Tibial artery (tissue), 4 donors: ENCODE data around the gene GRIK4.
"Not testable (repeated sequence)": the region's sequence is repeated elsewhere in the genome, so short reads cannot be mapped to it uniquely, and the experiment has no call there.

Experiments
- DNase-seq, 2 donors: peaks; one replicate each; pipeline ENCODE4 v3.0.0-alpha.2; 2019
- H3K27ac ChIP-seq, 2 donors: fragments of 200-600 bp; sonication (generic) in 1 of 2; 1 replicate in 1 of 2; 2 replicates in 1 of 2; pipeline ENCODE4 v1.5.1; 2018 to 2019; ENCODE audit warnings: mild to moderate bottlenecking in 1 of 2
- H3K27me3 ChIP-seq, 2 donors: fragments of 200-600 bp; sonication (generic) in 1 of 2; one replicate each; pipeline versions ENCODE4 v1.5.1 to v1.6.0; 2016 to 2019
- H3K36me3 ChIP-seq, 3 donors: fragments of 200-600 bp; sonication (generic) in 2 of 3; one replicate each; pipeline ENCODE4 v1.5.1; 2016 to 2019; ENCODE audit warnings: mild to moderate bottlenecking in 2 of 3
- H3K4me1 ChIP-seq, 4 donors: fragments of 200-600 bp; sonication (generic) in 2 of 4; 1 replicate in 3 of 4; 2 replicates in 1 of 4; pipeline ENCODE4 v1.5.1; 2016 to 2019
- H3K4me3 ChIP-seq, 2 donors: fragments of 200-600 bp; sonication (generic) in 1 of 2; 1 replicate in 1 of 2; 2 replicates in 1 of 2; pipeline ENCODE4 v1.5.1; 2018 to 2019; ENCODE audit warnings: mild to moderate bottlenecking in 2 of 2
- H3K9me3 ChIP-seq, 3 donors: fragments of 200-600 bp; sonication (generic) in 1 of 3; one replicate each; pipeline ENCODE4 v1.5.1; 2016 to 2019
- CTCF ChIP-seq, 2 experiments: fragments of 200-600 bp in 1 of 2; fragments of 450-650 bp in 1 of 2; IDR thresholded peaks; one replicate each; pipeline ENCODE4 v1.5.1; 2017 to 2019; ENCODE audit warnings: antibody characterized with exemption in 2 of 2, mild to moderate bottlenecking in 1 of 2, moderate library complexity in 1 of 2
- intact Hi-C: fragments of 100-400 bp; cut with DNase I; formaldehyde crosslinking; loops from one replicate; pipeline ENCODE4 v1.15.0; 2023; ENCODE audit warnings: low total_unique reads

The GRIK4 gene

DNA sequence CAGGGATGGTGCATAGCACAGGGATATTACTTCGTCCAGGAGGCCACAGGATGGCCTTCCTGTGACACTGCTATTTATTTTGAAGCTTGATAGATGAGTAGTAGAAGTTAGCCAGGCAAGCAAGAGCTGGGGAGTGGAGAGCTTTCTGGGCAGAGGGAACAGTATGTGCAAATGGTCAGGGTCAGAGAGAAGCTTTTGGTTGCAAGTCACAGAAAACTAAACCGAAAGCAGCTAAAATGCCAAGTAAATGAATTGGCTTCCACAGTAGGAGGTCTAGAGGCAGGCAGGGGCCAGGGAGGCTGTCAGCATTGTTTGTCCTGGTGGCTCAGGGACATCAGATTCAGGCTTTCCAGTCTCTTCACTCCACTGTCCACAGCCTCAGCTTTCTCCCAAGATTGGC lies 247.5 kb downstream of the GRIK4 start:
- no peak overlapping the region for H3K4me3 ChIP-seq
- H3K27ac ChIP-seq, result no peak overlapping the region
- no peaks in the 10 kb centered on the region for H3K4me1 ChIP-seq
- H3K36me3 ChIP-seq, result no peaks in the 10 kb centered on the region
- H3K27me3 ChIP-seq, result no peaks in the 10 kb centered on the region
- no peak for DNase-seq
- H3K9me3 ChIP-seq, result no peaks in the 10 kb centered on the region
- intact Hi-C loops, result no loop called here
- TF ChIP-seq CTCF (IDR thresholded peaks at IDR 0.05), result no peak

DNA sequence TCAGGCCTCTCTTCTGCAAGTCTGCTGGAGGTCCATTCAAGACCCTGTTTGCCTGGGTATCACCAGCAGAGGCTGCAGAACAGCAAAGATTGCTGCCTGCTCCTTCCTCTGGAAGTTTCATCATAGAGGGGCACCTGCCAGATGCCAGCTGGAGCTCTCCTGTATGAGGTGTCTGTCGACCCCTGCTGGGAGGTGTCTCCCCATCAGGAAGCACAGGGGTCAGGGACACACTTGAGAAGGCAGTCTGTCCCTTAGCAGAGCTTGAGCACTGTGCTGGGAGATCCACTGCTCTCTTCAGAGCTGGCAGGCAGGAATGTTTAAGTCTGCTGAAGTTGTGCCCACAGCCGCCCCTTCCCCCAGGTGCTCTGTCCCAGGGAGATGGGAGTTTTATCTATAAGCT lies 254.2 kb downstream of the GRIK4 start:
- H3K4me3 ChIP-seq, H3K36me3 ChIP-seq, H3K27ac ChIP-seq, DNase-seq, H3K4me1 ChIP-seq, H3K27me3 ChIP-seq, intact Hi-C loops: not testable (repeated sequence)
- peaks cover 0 to 12% (median 0%) of the 10 kb centered on the region in 3 donors for H3K9me3 ChIP-seq

DNA sequence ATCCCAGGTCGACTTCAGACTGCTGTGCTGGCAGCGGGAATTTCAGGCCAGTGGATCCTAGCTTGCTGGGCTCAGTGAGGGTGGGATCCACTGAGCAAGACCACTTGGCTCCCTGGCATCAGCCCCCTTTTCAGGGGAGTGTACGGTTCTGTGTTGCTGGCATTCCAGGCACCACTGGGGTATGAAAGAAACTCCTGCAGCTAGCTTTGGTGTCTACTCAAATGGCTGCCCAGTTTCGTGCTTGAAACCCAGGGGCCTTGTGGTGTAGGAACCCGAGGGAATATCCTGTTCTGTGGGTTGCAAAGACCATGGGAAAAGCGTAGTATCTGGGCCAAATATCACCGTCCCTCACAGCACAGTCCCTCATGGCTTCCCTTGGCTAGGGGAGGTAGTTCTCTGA lies 254.8 kb downstream of the GRIK4 start:
- Histone ChIP-seq H3K27me3 (peaks cover 0 to 6% of the 10 kb centered on the region in 2 donors), H3K9me3 (peaks cover 0 to 12% (median 0%) of the 10 kb centered on the region in 3 donors), H3K4me3 (no peak overlapping the region), H3K36me3 (no peaks in the 10 kb centered on the region), H3K4me1 (no peaks in the 10 kb centered on the region), H3K27ac (no peak overlapping the region)
- TF ChIP-seq CTCF (IDR thresholded peaks at IDR 0.05), result no peak
- intact Hi-C loops, result no loop called here
- no peak for DNase-seq

DNA sequence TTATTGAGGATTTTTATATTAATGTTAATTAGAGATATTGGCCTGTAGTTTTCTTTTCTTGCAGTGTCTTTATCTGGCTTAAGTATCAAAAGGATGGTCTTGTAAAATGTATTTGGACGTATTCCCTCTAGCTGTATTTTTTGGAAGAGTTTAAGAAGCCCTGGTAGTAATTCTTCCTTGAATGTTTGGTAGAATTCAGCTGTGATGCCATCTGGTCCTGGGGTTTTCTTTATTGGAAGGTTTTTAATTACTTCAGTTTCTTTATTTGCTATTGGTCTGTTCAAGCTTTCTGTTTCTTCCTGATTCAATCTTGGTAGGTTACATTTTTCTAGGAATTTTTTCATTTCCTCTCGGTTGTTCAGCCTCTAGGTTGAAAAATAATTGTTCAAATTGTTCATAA lies 257.4 kb downstream of the GRIK4 start:
- peaks cover 0 to 10% (median 0%) of the 10 kb centered on the region in 4 donors for H3K4me1 ChIP-seq
- intact Hi-C loops, result no loop called here
- no peak overlapping the region for H3K4me3 ChIP-seq
- TF ChIP-seq CTCF (IDR thresholded peaks at IDR 0.05), result no peak
- H3K27ac ChIP-seq, result no peak overlapping the region
- H3K9me3 ChIP-seq, result peaks cover 0 to 12% (median 0%) of the 10 kb centered on the region in 3 donors
- no peak for DNase-seq
- peaks cover 0 to 6% of the 10 kb centered on the region in 2 donors for H3K27me3 ChIP-seq
- H3K36me3 ChIP-seq, result no peaks in the 10 kb centered on the region

DNA sequence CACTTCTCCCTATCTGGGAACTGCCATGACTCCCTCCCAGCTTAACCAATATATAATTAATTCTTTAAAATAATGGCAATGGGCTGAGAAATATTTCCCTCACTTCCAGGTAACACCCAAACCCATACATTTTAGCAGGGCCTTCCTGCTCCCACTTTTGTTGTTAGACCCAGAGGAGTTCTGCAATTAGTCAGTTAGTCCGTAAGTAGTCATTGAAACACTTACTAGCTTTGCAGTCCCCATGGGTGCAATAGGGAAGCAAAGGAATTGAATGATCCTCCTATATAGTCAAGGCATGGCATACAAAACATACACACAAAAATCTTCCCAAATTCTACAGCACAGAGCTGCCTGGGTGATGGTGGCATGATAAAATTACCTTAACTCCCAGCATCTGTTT lies 258.4 kb downstream of the GRIK4 start:
- no peak for TF ChIP-seq CTCF (IDR thresholded peaks at IDR 0.05)
- Histone ChIP-seq H3K27me3 (peaks cover 0 to 6% of the 10 kb centered on the region in 2 donors), H3K4me1 (peaks cover 0 to 17% (median 0%) of the 10 kb centered on the region in 4 donors), H3K9me3 (peaks cover 0 to 12% (median 0%) of the 10 kb centered on the region in 3 donors), H3K36me3 (no peaks in the 10 kb centered on the region), H3K27ac (no peak overlapping the region), H3K4me3 (no peak overlapping the region)
- intact Hi-C loops, result no loop called here
- DNase-seq, result no peak

- intact Hi-C loops, result no loop called here
- no peaks in the 10 kb centered on the region for H3K36me3 ChIP-seq
- peaks cover 0 to 12% (median 0%) of the 10 kb centered on the region in 3 donors for H3K9me3 ChIP-seq
- DNase-seq, result no peak
- H3K4me3 ChIP-seq, result no peak overlapping the region
- no peaks in the 10 kb centered on the region for H3K27me3 ChIP-seq
- H3K4me1 ChIP-seq, result peaks cover 0 to 17% (median 0%) of the 10 kb centered on the region in 4 donors
- no peak overlapping the region for H3K27ac ChIP-seq
- TF ChIP-seq CTCF (IDR thresholded peaks at IDR 0.05), result no peak
Measured at GRCh38 chr11:120771551-120772060, 260.1 kb downstream of the GRIK4 start.
